Brain microvascular endothelial cell (primary cell): ENCODE measurements around the gene NCOA5.

Experiments
- DNase-seq: peaks from one replicate; pipeline ENCODE4 v3.0.0-alpha.2; 2020
- H3K27ac ChIP-seq: fragments of 250-450 bp; sonication (Bioruptor Pico); 2 replicates; pipeline ENCODE4 v1.5.1; 2020; ENCODE audit warnings: mild to moderate bottlenecking, moderate library complexity
- H3K27me3 ChIP-seq: fragments of 250-450 bp; sonication (Bioruptor Pico); replicated peaks from 2 replicates; pipeline ENCODE4 v1.5.1; 2020; ENCODE audit warnings: mild to moderate bottlenecking
- H3K36me3 ChIP-seq: fragments of 250-450 bp; sonication (Bioruptor Pico); replicated peaks from 2 replicates; pipeline ENCODE4 v1.5.1; 2020; ENCODE audit warnings: mild to moderate bottlenecking
- H3K4me3 ChIP-seq: 2 replicates; pipeline ENCODE4 v1.5.1; 2011; ENCODE audit warnings: low read depth, mild to moderate bottlenecking, control low read depth, low read length, moderate library complexity
- CTCF ChIP-seq: IDR thresholded peaks from 2 replicates; pipeline ENCODE4 v1.5.1; 2011; ENCODE audit warnings: low read depth, mild to moderate bottlenecking, moderate library complexity, low read length, control low read depth, inconsistent platforms; ENCODE audit errors: missing control alignments
- in situ Hi-C: cut with HindIII; loops from 2 replicates; pipeline ENCODE4 v1.10.0; 2017; ENCODE audit warnings: low sequenced_read_pairs, low pct_ligation_motif_present

NCOA5 gene

GRCh38 chr20:46055269-46055668 lies 34.5 kb downstream of the NCOA5 start:
- Histone ChIP-seq H3K4me3 (no peak overlapping the region), H3K27me3 (peaks cover 11% of the 10 kb centered on the region), H3K27ac (no peak overlapping the region), H3K36me3 (no peaks in the 10 kb centered on the region)
- in situ Hi-C loops, result no loop called here
- no peak for TF ChIP-seq CTCF
- no peak for DNase-seq

- in situ Hi-C loops, result no loop called here
- no peak for TF ChIP-seq CTCF
- H3K27ac ChIP-seq, result no peak overlapping the region
- peaks cover 11% of the 10 kb centered on the region for H3K27me3 ChIP-seq
- no peak for DNase-seq
- H3K4me3 ChIP-seq, result no peak overlapping the region
- no peaks in the 10 kb centered on the region for H3K36me3 ChIP-seq
These were observed 35.2 kb downstream of the NCOA5 start for GRCh38 chr20:46054606-46055005.

GRCh38 chr20:46053416-46053815 lies 36.3 kb downstream of the NCOA5 start:
- no peak for DNase-seq
- Histone ChIP-seq H3K4me3 (no peak overlapping the region), H3K27ac (no peak overlapping the region), H3K27me3 (peaks cover 11% of the 10 kb centered on the region), H3K36me3 (no peaks in the 10 kb centered on the region)
- TF ChIP-seq CTCF, result no peak
- in situ Hi-C loops, result no loop called here

GRCh38 chr20:46051556-46052308 lies 38.0 kb downstream of the NCOA5 start:
- H3K27ac ChIP-seq, result no peak overlapping the region
- no peaks in the 10 kb centered on the region for H3K36me3 ChIP-seq
- no peaks in the 10 kb centered on the region for H3K27me3 ChIP-seq
- no peak for DNase-seq
- no peak overlapping the region for H3K4me3 ChIP-seq
- in situ Hi-C loops, result no loop called here
- no peak for TF ChIP-seq CTCF

GRCh38 chr20:46050885-46051284 lies 38.9 kb downstream of the NCOA5 start:
- no peak overlapping the region for H3K4me3 ChIP-seq
- in situ Hi-C loops, result no loop called here
- no peaks in the 10 kb centered on the region for H3K27me3 ChIP-seq
- no peaks in the 10 kb centered on the region for H3K36me3 ChIP-seq
- no peak overlapping the region for H3K27ac ChIP-seq
- no peak for TF ChIP-seq CTCF
- DNase-seq, result no peak

- H3K36me3 ChIP-seq, result no peaks in the 10 kb centered on the region
- no peaks in the 10 kb centered on the region for H3K27me3 ChIP-seq
- no peak overlapping the region for H3K27ac ChIP-seq
- H3K4me3 ChIP-seq, result no peak overlapping the region
- in situ Hi-C loops, result no loop called here
- no peak for DNase-seq
- no peak for TF ChIP-seq CTCF
These were observed 39.3 kb downstream of the NCOA5 start for GRCh38 chr20:46050444-46050843.
